NOMO-1 (cell line): ENCODE measurements around the gene RFC2.
A peak's percentile ranks its signal among the peaks of the same experiment; 100 is the strongest.
"Not testable (repeated sequence)": the region's sequence is repeated elsewhere in the genome, so short reads cannot be mapped to it uniquely, and the experiment has no call there.

Experiments
- DNase-seq, 2 experiments: peaks; one replicate each; lab custom pipeline; 2025; ENCODE audit not compliant: unreplicated experiment in 2 of 2; lab: John Stamatoyannopoulos, UW

RFC2 gene

GRCh38 chr7:74252893-74253292, 1.3 kb downstream of the RFC2 start:
- DNase-seq = no peak

GRCh38 chr7:74249058-74249457, 5.1 kb downstream of the RFC2 start:
- not testable (repeated sequence) for DNase-seq

DNA sequence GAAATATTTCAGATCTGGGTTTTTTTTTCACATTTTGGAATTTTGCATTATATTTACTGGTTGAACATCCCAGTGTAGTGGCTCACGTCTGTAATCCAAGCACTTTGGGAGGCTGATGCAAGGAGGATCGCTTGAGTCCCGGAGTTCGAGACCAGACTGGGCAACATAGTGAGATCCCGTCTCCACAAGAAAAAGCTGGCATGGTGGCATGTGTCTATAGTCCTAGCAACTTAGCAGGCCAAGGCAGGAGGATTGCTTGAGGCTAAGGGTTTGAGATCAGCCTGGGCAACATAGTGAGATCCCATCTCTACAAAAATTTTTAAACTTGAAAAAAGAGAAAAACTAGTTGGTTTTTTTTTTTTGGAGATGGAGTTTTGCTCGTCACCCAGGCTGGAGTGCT, 6.0 kb downstream of the RFC2 start:
- DNase-seq = no peak

- DNase-seq = no peak
These were observed 7.7 kb downstream of the RFC2 start for GRCh38 chr7:74246497-74246896.

GRCh38 chr7:74242122-74242443, 12.1 kb downstream of the RFC2 start:
- no peak for DNase-seq

DNA sequence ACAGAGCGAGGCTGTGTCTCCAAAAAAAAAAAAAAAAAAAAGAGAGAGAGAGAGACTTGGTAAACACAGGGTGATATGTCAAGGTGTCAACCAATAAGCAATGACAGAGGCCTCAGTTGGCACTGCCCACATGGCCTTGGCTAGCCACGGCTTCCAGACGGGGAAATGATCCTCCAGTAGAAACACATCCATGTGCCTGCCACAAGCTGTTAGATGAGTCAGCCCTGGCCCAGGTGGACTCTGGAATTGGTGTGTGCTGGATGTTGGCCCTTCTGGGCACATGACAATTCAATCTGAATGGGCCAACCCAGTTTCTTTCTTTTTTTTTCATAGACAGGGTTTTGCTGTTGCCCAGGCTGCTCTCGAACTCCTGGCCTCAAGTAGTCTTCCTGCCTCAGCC, 13.7 kb downstream of the RFC2 start:
- DNase-seq = no peak

DNA sequence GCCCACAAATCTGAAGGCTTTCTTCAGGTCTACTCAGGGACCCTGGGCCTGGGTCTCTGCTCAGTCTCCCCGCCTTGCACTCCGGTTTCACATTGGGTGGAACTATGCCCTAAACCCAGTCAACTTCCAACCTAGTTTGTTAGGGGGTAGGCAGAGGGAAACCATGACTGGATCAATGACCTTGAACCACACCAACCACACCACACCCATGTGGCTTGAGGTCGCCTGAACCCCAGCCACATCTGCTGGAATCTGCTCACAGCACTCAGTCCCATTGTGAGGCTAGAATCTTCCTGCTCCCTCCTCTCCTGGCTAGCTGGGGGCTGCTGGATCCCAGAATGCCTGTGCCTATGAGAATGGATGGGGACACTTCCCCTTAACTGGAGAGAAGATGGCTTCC, 17.9 kb downstream of the RFC2 start:
- no peak for DNase-seq

DNA sequence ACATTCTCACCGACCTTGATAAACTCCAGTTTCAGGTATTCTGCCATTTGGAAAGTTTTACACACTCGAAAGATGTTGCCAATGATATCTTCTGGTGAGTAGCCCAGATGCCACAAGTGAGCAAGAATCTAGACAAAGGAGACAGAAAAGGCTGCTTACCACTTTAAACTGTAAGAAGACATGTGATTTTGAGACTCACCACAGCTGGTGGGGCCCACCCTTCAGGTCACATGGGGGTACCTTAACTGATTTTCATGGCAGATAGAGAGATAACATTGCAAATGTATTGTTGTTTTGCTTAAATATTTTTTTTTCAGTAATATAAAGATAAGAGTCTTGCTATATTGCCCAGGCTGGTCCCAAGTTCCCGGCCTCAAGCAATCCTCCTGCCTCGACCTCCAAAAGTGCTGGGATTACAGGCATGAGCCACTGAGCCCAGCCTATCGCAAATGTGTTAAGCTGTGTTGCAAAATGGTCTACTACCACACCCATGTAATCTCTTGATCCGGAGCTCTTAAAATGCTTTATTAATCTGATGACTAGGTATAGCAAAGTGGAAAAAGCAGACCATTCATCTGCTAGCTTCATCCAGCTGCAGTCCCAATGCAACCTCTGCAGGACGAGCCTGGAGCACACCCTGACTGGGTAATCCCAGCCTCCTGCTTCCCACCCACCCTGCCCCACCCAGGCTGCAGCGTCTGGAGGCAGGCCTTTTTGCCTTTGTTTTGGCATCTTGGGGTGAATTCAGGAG, 18.5 kb downstream of the RFC2 start:
- no peak for DNase-seq

GRCh38 chr7:74233655-74234285, 20.4 kb downstream of the RFC2 start:
- DNase-seq = no peak

- DNase-seq = no peak
These were observed 23.0 kb downstream of the RFC2 start for GRCh38 chr7:74231232-74231590.

- DNase-seq = peak; percentile 99 to 100
These were observed 23.6 kb downstream of the RFC2 start for GRCh38 chr7:74230446-74231231.

- peak; percentile 76 to 85 for DNase-seq
These were observed 25.0 kb downstream of the RFC2 start for GRCh38 chr7:74228951-74229900.

DNA sequence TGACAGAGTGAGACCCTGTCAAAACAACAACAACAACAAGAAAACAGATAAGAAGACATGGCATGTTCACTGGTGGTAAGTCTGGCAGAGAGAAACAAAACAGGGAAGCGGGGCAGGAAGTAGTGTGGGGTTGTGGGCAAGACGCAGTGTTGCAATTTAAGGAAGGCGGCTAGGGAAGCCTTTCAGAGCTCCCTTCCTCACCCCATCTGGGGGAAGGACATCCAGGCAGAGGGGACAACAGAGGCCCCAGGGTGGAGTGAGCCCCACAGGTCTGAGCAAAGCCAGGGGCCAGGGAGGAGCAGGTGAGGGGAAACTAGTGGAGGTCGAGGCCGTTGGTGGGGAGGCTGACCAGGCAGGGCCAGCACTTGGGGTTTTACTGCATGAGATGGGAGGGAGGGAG, 27.6 kb downstream of the RFC2 start:
- DNase-seq = peak; percentile 97 to 99

DNA sequence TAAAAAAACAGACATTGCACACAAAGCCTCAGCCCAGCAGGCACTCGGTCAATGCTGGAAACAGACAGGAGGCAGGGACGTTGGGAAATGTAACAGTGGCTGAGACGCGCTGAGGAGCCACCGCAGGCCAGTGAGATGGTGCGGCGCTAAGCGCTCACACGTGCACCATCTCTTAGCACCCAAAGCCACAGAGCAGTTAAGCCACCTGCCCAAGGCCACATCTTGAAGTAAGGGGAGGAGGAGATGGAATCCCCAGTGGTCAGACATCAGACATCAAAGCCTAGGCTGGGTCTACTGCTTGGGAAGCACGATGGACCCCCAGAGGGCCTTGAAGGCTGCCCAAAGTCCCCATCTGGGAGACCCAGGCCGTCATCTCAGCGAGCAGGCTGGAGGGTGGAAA, 28.8 kb downstream of the RFC2 start:
- DNase-seq = no peak

- DNase-seq = not testable (repeated sequence)
These were observed 29.3 kb downstream of the RFC2 start for GRCh38 chr7:74224907-74225306.

GRCh38 chr7:74224511-74224832, 29.7 kb downstream of the RFC2 start:
- DNase-seq = no peak

DNA sequence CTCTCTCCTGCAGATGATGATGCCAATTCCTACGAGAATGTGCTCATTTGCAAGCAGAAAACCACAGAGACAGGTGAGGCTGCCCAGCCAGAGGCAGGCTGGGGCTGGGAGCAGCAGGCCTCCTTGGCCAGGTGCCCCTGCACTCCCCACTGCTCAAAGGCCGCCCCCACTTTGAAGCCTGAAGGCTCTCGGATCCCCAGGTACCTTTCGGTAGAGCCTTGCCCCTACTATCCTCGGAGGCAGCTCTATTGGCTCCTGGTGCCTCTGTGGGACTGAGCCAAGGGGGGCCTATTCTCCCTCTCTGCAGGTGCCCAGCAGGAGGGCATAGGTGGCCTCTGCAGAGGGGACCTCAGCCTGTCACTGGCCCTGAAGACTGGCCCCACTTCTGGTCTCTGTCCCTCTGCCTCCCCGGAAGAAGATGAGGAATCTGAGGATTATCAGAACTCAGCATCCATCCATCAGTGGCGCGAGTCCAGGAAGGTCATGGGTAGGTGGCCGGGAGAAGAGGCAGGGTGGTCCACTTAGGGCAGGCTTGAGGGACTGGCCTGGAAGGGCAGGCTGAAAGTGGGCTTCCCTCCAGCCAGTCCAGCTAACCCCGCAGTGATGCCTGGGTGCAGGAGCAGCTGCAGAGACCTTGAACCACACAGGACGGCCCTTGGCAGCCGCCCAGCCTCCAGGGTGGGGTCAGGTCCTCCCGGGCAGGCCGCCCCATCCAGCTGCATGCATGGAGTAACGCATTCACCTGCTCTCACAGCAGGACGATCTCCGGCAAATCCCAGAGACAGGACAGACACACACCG, 30.3 kb downstream of the RFC2 start:
- DNase-seq = no peak

GRCh38 chr7:74222851-74223710, 31.1 kb downstream of the RFC2 start:
- DNase-seq = no peak

GRCh38 chr7:74221713-74222112, 32.5 kb downstream of the RFC2 start:
- no peak for DNase-seq
